ENCODE measurements around the gene MYZAP.

The MYZAP gene

GRCh38 chr15:57665939-57666338 is 74.2 kb downstream of the MYZAP start:
- no peak for DNase-seq

DNA sequence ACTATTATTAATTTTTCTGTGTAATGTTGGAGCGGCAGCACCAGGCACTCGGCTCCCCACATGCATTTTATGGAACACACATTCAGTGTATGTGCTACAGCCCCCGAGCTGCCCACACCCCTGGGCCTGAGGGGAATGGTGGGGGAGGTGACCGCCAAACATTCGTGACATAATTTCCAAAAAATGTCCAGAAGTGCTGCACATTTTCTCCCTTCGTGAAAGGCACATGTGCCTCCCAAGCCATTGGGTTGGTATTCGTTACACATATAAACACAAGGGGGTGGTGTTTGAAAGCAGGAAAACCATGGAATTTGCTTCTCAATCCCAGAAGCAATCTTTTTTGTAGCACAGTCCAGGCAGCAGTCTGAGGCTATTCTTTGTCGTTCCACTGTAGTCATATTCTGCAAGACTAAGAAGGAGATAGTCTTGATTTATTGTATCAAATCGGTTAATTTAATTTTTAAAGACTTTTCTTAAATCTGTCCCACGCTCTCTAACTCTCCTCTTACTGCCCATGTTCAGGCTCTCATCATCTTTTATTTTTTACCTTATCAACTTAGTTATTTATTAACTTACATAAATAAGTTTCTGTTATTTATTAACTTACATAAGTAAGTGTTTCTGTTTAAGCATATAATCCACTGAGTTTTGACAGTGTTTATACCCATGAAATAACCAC is 75.6 kb downstream of the MYZAP start:
- DNase-seq: no peak

DNA sequence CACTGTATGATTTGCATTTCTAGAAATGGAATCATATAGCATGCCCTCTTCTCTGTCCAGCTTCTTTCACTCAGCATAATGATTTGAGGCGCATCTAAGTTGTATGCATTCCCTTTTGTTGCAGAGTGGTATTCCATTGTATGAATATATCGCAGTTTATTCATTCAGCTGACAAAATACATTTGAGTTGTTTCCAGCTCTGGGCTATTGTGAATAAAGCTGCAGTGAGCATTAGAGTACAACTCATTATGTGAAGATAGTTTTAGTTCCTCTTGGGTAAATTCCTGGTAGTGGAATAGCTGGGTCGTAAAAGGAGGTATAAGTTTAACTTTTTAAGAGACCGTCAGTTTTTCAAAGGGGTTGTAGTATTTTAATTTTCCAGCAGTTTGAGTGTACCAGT is 76.3 kb downstream of the MYZAP start:
- DNase-seq: no peak

GRCh38 chr15:57671636-57672035 is 79.9 kb downstream of the MYZAP start:
- DNase-seq: no peak

- no peak for DNase-seq
These were observed 83.9 kb downstream of the MYZAP start for GRCh38 chr15:57675481-57676181.

- DNase-seq: no peak
These were observed 84.9 kb downstream of the MYZAP start for GRCh38 chr15:57676585-57676984.

- no peak for DNase-seq
These were observed 85.5 kb downstream of the MYZAP start for GRCh38 chr15:57677204-57677603.

DNA sequence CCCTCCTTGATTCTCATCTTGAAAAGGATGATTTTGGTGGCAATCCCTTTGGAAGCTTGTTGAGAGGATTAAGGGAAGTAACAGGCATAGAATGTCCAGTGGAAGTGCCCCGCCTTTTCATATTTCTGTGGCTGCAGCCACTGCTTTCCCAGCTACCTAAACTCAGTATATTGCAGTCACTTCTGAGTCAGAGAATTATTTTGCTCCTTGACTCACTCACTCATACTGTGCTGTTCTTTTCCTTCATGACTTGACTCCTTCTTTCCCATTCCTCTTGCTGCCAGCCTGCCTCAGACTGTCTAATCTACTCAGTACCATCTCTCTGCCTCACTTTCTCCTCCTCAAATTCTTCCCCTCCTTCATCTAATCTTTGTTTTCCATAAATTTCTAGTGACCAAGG is 88.3 kb downstream of the MYZAP start:
- DNase-seq: no peak

GRCh38 chr15:57681011-57681410 is 89.3 kb downstream of the MYZAP start:
- no peak for DNase-seq

DNA sequence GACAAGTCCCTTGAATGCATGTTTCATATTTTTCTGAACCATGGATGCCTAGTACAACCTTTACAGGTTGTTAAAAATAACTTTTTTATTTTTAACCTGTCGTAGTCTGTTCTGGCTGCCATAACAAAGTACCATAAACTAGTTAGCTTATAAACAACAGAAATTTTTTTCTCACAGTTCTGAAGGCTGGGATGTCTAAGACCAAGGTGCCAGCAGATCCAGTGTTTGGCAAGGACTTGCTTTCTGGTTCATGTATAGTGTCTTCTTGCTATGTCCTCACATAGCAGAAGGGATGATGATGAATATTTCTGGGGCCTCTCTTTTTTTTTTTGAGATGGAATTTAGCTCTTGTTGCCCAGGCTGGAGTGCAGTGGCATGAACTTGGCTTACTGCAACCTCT is 91.8 kb downstream of the MYZAP start:
- DNase-seq: no peak

GRCh38 chr15:57684491-57685151 is 92.9 kb downstream of the MYZAP start:
- no peak for DNase-seq

DNA sequence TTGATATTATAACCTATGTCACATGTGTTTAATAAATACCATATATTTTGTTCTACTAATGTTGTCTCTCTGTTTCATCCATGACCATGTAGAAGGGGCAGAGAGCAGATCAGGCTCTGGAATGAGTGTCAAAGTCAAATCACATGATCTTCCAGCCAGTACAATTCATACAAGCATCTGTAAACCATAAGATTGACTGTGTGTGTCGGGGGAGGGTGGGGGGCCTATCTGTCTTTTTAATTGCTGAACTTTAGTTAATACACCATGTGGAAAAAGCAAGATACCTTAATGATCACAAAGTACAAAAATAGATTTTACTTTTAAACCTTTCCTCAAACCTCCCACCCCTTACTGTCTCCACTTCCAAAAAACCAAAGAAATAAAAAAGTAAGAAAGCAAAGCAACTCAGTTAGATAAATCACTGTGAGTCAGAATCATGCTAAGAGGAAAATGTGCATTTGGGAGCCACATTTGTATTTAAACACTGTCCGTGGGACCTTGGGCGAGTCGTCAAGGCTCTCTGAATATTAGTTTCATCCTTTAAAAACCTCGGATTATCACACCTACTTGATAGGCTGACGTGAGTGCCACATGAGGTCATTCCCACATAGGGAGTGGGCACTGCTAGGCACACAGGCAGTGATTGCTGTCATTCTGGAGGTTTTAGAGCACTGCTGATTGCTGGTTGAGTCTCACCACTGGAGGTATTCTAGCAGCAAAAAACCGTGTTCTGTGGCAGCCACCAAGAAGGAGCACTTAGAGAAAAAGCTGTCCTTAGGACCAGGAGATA is 93.8 kb downstream of the MYZAP start:
- no peak for DNase-seq

DNA sequence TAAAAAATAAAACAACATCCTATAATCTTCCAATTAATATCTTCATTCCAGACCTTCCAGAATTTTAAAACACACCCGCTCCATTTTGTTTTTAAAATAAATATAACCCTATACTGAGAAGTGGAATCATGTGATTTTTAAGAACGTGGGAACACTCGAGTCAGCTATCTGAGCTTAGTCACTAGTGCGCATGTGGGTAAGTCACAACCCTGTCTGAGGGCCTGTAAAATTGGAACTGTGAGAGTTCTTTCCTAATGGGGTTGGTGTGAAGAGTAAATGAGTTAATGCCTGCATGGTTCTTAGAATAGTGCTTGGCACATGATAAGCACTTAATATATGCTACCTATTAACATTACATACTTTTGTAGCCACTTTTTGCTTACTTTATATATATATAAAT is 95.0 kb downstream of the MYZAP start:
- DNase-seq: no peak

DNA sequence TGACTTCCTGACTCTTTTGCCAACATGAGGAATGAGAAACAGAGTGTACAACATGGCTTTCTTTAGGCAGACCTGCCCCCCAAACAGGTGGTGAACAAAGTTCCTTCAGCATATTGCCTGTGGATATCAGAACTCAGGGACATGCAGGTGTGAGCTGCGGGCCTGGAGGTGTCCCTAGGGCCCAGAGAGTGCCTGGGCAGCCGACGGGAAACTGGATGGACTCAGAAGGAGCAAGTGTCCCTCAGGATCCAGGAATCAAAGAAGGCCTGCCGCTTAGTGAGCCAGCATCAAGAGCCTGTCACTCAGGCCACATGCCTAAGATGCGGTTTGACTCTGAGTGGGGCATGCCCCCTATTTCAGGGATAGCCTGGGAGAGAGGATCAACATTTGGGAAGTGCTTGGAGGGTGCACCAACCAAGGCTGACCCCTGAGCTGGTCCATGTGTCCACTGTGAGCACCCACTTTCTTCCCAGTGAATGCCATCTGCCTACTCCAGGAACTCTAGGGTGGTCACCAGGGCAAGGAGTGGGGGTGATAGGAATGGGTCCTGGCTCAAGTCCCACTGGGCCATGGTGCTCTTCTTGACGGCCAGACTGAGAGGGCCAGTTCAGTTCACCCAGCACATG is 98.8 kb downstream of the MYZAP start:
- DNase-seq: no peak

DNA sequence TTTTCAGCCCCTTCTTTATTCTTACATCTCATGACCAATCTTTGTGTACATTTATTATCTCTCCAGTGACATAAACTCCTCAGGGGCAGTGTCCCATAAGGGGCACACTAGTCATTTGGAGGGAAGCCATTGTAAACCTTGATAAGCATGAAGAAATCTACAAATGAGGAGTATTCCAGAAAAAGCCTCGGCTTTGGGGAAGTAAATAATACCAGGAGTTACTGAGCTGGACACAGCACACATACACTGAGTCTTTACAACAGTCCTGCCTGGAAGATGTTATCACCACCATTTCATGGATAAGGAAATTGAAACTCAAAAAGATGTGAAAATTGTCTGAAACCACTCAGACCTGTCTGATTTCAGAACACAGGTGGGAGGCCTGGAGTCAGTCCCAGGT is 99.4 kb downstream of the MYZAP start:
- no peak for DNase-seq

DNA sequence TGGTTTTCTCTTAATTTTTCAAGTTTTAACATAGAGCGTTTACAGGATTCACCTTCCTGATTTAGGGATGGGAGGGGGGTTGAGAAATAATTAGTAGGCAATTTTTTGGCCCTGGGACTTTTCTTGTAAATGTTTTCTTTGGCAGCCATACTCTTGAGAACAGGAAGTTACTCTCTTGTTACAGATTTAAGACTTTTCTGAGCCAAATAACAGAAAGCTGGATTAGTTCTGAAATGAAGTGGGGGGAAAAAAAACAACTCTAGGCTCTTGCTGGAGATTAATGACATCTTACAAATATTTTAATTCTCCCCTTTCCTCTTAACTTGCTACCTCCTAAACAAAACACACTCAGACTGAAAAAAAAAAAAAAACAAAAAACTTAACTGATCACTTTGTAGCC is 101.0 kb downstream of the MYZAP start:
- no peak for DNase-seq

GRCh38 chr15:57694279-57694678 is 102.6 kb downstream of the MYZAP start:
- DNase-seq: no peak

- DNase-seq: no peak
These were observed 104.4 kb downstream of the MYZAP start for GRCh38 chr15:57696146-57696545.

DNA sequence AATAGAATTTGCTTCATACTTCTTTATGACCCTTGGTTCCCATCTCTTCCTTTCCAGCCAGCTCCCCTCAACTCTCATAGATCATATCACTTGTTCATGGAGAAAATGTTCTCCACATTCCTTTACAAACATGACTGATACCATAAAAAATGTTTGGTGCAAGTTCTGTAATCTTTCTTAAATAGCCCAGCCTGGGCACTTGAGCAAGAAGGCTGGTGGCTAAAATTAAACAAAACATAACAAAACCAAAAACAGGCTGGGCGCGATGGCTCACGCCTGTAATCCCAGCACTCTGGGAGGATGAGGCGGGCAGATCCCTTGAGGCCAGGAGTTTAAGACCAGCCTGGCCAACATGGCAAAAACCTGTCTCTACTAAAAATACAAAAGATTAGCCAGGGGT is 105.9 kb downstream of the MYZAP start:
- DNase-seq: no peak

- DNase-seq: no peak
These were observed 106.5 kb downstream of the MYZAP start for GRCh38 chr15:57698243-57698642.

DNA sequence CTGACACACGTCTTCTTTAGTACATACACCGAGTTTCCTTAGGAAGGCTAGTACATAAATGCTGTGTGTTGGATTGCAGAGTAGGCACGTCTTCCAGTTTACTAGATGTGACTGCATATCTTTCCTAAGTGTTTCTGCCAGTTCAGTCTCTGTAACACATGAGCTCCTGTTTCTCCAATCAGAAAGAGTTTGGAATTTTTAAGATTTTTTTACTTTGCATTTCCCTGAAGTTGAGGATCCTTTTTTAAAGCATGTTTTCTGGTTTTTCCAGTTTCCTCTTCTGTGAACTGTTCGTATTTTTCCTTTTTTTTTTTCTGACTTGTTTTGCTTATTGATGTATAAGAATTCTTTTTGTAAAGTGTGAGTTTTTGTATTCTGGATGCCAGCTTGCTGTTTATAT is 107.3 kb downstream of the MYZAP start:
- no peak for DNase-seq

- DNase-seq: no peak
These were observed 111.7 kb downstream of the MYZAP start for GRCh38 chr15:57703387-57703786.

DNA sequence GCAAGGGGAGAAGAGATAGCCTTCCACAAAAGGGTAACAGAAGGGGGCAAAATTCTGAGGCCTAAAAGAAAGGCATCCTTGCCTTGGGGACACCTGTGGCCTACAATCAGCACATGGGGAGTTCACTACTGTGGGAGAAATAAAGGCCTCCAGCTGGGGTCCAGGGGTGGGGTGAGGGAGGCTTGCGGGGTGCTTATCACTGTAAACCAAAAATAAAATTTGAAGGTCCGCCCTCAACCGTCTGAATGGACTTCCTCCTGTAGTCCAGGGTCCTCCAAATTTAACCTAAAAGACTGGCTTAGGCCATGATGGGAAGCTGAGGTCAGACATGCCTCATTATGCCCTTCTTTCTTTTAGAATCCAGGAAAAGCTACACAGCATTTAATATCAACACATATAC is 112.7 kb downstream of the MYZAP start:
- no peak for DNase-seq
